GM18867 (cell line): ENCODE data around the gene SUPT16H.
"Not testable (repeated sequence)": the region's sequence is repeated elsewhere in the genome, so short reads cannot be mapped to it uniquely, and the experiment has no call there.

Experiments used
- ATAC-seq: cut with Tn5 transposase; IDR thresholded peaks from one replicate; pipeline ENCODE4 v1.9.1; 2021; ENCODE audit warnings: mild to moderate bottlenecking, moderate library complexity; ENCODE audit not compliant: unreplicated experiment

SUPT16H gene

GRCh38 chr14:21383848-21384493 is at the start of gene SUPT16H:
Gene SUPT16H, minus strand, starts transcription at chr14:21384019. Its CDS starts 92 bp downstream, at chr14:21383927.
- ATAC-seq, result peak; percentile 89

DNA sequence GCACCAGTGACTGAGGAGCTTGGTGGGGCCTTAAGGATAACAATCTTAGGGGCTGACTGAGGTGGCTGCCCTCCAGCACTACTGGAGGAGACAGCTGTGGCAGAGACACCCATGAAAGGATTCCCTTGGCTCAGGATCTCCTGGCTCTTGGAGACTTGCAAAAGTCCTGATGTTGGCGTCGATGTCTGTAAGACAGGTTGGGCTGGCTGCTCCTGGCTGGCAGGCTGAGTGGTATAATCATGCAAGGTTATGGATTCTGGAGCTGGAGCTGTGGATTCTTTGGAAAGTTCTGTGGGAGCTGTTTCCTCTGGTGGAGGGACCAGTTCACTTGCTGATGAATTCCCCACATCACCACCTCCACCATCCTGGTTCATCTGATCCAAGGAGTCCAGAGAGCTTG is 47.3 kb upstream of the SUPT16H start:
- no peak for ATAC-seq

DNA sequence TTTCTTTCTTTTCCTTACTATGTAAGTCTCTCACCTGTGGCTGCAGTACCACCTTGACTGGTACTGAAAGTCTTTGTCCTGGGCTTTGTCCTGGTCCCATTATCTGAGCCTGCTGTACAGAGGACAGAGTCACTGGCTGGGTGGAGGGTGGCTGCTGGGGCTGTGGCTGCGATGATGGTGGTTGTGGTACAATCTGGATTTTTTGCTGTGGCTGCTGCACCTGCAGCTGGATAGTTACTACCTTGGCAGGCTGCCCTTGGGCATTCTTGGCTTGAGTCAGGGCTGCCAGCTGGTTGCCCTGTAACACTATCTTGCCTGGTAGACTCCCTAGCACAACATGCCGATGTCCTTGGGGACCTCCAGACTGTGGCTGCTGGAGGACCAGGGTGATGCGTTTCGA is 45.1 kb upstream of the SUPT16H start:
- ATAC-seq, result no peak

DNA sequence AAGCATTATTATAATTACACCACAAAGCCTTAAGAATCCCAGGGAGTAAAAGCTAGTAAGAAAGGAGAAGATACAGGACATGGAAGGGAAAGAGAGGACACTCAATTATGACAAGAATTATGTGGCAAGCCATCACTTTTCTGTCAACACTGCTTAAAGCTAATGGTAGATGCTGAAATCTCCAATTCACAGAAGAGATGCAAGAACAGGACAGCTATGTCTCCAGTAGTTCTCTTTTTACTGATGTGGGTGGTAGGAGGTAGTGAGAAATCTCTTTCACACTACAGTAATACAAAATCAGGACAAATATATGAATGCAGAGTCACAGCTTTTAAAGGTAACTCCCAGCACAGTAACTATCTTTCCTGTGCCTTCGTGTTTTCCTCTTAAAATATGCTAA is 42.9 kb upstream of the SUPT16H start:
- no peak for ATAC-seq

DNA sequence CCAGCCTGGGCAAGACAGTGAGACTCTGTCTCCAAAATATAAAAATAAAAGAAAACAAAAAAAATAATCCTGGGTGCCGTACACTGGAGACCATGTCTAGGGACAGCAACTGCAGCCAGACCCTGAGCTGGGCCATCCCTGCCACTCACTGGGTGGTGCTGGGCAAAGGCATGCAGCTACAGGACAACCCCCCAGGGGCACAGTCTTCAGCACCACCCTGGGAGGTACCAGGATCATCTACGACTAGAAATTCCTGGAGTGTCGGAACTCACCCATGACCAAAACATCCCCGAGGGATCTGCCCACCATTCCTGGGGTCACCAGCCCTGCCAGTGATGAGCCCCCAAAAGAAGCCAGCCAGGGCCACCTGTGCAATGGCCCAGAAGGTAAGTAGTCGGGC is 35.7 kb upstream of the SUPT16H start:
- ATAC-seq, result no peak

GRCh38 chr14:21415329-21415728 is 31.5 kb upstream of the SUPT16H start:
- no peak for ATAC-seq

DNA sequence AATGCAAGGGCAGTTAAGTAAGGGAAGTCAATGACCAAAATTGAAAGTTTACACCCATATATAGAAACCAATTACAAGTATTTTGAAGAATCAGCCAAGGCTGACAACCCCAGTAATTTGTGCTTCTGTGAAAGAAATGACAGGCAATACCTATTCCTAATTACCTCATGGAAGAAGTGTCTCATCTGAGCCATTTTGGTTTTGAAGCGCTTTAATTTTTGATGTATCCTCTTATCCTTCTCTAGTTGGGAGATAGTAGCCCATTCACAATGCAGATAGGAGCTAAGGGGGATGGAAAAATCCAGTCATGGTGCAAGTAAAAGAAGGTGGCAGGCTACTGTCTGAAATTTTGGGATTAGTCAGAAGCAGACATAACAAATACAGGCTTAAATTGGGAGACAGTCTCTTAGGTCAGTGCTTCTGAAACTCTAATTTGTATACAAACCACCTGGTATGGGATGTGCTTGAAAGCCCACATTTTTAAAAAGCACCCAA is 30.4 kb upstream of the SUPT16H start:
- no peak for ATAC-seq

GRCh38 chr14:21408147-21408546 is 24.3 kb upstream of the SUPT16H start:
- no peak for ATAC-seq

GRCh38 chr14:21406213-21406612 is 22.4 kb upstream of the SUPT16H start:
- ATAC-seq, result no peak

- no peak for ATAC-seq
Observed at GRCh38 chr14:21405097-21405496, 21.3 kb upstream of the SUPT16H start.

GRCh38 chr14:21399311-21399870 is 15.6 kb upstream of the SUPT16H start:
- ATAC-seq, result no peak

- ATAC-seq, result no peak
Observed at GRCh38 chr14:21398901-21399300, 15.1 kb upstream of the SUPT16H start.

- ATAC-seq, result no peak
Observed at GRCh38 chr14:21395450-21395849, 11.6 kb upstream of the SUPT16H start.

DNA sequence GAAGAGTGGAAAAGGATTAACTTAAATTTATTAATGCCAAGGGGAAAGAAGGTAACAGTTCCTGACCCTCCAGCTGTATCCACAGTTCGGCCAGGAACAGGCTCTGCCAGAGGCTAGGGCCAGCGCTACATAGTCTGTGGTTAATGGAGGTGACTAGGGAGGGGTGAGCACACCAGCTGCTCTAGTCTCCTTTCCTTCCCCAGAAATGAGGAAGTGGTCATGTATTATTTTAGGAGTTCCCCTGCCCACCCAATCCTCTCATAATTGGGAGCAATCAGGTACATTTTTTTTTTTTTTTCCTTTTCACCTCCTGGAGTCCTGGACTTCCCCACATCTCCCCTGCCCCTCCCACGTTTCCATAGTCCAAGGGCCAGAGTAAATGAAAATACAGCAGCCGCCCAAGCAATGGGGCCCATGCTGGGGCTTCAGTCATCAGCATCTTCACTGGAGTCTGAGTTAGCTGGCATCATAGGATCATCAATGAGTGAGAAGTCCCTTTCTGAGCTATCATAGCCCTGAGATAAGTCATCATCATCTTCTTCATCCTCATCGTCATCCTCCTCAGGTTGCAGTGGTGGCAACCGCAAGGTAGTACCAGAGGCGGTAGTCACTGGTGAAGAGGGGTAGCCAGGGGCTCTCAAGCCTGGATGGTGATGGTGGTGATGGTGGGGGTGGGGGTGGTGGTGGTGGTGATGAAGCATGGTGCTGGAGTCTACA is 1.5 kb upstream of the SUPT16H start:
- no peak for ATAC-seq

DNA sequence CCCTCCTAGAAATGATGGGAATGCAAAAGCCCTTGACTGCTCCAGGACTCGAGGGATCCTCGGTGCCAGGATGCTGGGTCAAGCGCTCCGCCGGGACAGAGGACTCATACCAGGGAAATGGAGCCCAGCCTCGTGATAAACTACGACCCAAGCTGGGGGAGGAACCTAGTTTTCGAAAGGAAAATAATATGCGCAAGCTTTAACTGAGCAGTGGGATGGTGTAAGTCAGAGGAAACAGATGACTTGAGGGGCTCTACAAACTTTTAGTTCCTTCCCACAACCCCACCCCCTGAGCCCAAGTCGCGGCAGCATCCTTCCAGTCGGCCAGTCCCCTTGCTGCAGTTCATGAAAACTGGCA is 654 bp upstream of the SUPT16H start:
- peak; percentile 11 for ATAC-seq

- peak; percentile 30 for ATAC-seq
Observed at GRCh38 chr14:21382886-21383847, 652 bp downstream of the SUPT16H start.

GRCh38 chr14:21382095-21382494 is 1.7 kb downstream of the SUPT16H start:
- no peak for ATAC-seq

DNA sequence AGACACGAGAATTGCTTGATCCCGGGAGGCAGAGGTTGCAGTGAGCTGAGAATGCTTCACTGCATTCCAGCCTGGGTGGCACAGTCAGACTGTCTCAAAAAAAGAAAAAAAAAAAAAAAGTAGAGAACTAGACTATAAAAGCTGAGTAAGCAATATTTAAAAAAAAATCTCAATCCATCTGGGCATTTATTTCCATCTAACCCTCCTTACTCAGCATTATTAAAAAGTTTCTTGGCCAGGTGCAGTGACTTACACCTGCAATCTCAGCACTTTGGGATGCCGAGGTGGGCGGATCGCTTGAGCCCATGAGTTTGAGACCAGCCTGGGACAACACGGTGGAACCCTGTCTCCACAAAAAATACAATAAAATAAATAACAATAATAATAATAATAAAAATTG is 4.5 kb downstream of the SUPT16H start:
- no peak for ATAC-seq

- ATAC-seq, result no peak
Observed at GRCh38 chr14:21373980-21374379, 9.8 kb downstream of the SUPT16H start.

DNA sequence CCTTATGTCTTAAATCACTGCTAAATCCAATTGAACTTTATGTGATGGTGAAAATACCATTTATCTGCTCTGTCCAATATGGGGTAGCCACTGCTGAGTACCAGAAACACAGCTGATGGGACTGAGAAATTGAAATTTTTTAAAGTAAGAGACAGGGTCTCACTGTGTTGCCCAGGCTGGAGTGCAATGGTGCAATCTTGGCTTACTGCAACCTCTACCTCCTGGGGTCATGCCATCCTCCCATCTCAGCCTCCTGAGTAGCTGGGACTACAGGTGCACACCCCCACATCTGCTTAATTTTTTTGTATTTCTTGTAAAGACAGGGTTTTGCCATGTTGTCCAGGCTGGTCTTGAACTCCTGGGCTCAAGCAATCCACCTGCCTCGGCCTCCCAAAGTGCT is 11.0 kb downstream of the SUPT16H start:
- ATAC-seq, result not testable (repeated sequence)
